Loucy (cell line): ENCODE measurements around the gene IRF1.

ENCODE experiments used
- H2AFZ ChIP-seq: fragments of 200-600 bp; sonication (generic); 2 replicates; pipeline ENCODE4 v1.6.0; 2016; ENCODE audit warnings: antibody characterized with exemption, mild to moderate bottlenecking, low read length, moderate library complexity
- H3F3A ChIP-seq: fragments of 200-600 bp; 2 replicates; pipeline ENCODE4 v1.6.0; 2016; ENCODE audit warnings: antibody characterized with exemption, low read depth, mild to moderate bottlenecking
- H3K27me3 ChIP-seq: fragments of 200-600 bp; sonication (generic); 2 replicates; pipeline ENCODE4 v1.6.1; 2014; ENCODE audit warnings: low read length, mild to moderate bottlenecking; ENCODE audit not compliant: insufficient read depth, poor library complexity, severe bottlenecking
- H3K36me3 ChIP-seq: fragments of 200-600 bp; sonication (generic); 2 replicates; pipeline ENCODE4 v1.6.1; 2016; ENCODE audit warnings: low read length; ENCODE audit not compliant: insufficient read depth
- H3K4me1 ChIP-seq: fragments of 200-600 bp; sonication (generic); 2 replicates; pipeline ENCODE4 v1.5.1; 2014; ENCODE audit warnings: low read length, mild to moderate bottlenecking; ENCODE audit not compliant: insufficient read depth, poor library complexity, severe bottlenecking
- H3K4me2 ChIP-seq: fragments of 200-600 bp; sonication (generic); 2 replicates; pipeline ENCODE4 v1.6.0; 2014; ENCODE audit warnings: antibody characterized with exemption, low read length, low read depth, mild to moderate bottlenecking; ENCODE audit not compliant: poor library complexity, severe bottlenecking
- H3K4me3 ChIP-seq: fragments of 200-600 bp; sonication (generic); 2 replicates; pipeline ENCODE4 v1.5.1; 2014; ENCODE audit warnings: low read length, mild to moderate bottlenecking, mixed read lengths; ENCODE audit not compliant: poor library complexity, severe bottlenecking
- H3K79me2 ChIP-seq: fragments of 200-600 bp; sonication (generic); 2 replicates; pipeline ENCODE4 v1.6.1; 2014; ENCODE audit warnings: low read length; ENCODE audit not compliant: insufficient read depth
- H3K9ac ChIP-seq: fragments of 200-600 bp; sonication (generic); 2 replicates; pipeline ENCODE4 v1.6.0; 2014; ENCODE audit warnings: mild to moderate bottlenecking, low read depth, low read length, moderate library complexity; ENCODE audit not compliant: poor library complexity, severe bottlenecking
- H3K9me2 ChIP-seq: fragments of 200-600 bp; sonication (generic); replicated peaks from 2 replicates; pipeline ENCODE4 v1.6.1; 2016; ENCODE audit warnings: low read depth, low read length, mixed read lengths
- H3K9me3 ChIP-seq: fragments of 200-600 bp; sonication (generic); 2 replicates; pipeline ENCODE4 v1.6.1; 2014; ENCODE audit warnings: mild to moderate bottlenecking, antibody characterized with exemption, low read length, low read depth; ENCODE audit not compliant: insufficient read depth
- H4K20me1 ChIP-seq: fragments of 200-600 bp; sonication (generic); 2 replicates; pipeline ENCODE4 v1.6.0; 2014; ENCODE audit warnings: antibody characterized with exemption, low read length, mild to moderate bottlenecking; ENCODE audit not compliant: insufficient read depth, poor library complexity, severe bottlenecking
- EZH2phosphoT487 ChIP-seq: fragments of 200-600 bp; IDR thresholded peaks from 2 replicates; pipeline ENCODE4 v1.6.1; 2018; ENCODE audit warnings: antibody characterized with exemption, mild to moderate bottlenecking, moderate library complexity, borderline replicate concordance
- TF ChIP-seq, protein P1 (sequence below): fragments of 200-600 bp; sonication (generic); conservative IDR thresholded peaks from 2 replicates; pipeline ENCODE4 v1.5.1; 2014; ENCODE audit warnings: mild to moderate bottlenecking, antibody characterized with exemption, low read length

The IRF1 gene

DNA sequence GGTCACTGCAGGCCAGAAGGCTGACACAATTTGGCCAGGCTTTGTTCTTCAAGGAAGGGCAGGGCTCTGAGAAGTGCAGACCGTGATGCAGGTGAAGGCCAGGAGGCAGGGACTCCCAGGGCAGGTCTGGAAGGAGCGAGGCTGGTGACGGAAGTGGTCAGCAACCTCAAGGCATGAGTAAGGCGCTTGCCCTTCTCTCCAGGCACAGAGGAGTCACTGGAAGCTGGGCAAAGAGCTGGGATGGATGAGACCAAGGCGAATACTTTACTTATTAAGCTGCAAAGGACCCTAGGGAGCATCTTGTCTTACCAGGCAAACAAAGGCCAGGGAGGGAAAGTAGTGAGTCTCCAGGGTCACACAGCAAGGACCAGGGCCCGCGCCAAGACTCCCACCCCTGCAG is 18.6 kb downstream of the IRF1 start:
- Histone ChIP-seq H3K9me3 (no peaks in the 10 kb centered on the region), H3K27me3 (no peaks in the 10 kb centered on the region), H3K36me3 (no peaks in the 10 kb centered on the region), H3K4me2 (no peak overlapping the region), H3K9ac (no peak overlapping the region), H3K4me1 (peaks cover 58% of the 10 kb centered on the region), H3K9me2 (no peaks in the 10 kb centered on the region), H3K79me2 (peaks cover 13% of the 10 kb centered on the region), H3F3A (peaks cover 7% of the 10 kb centered on the region), H2AFZ (no peak overlapping the region), H3K4me3 (no peak overlapping the region), H4K20me1 (no peaks in the 10 kb centered on the region)
- TF ChIP-seq EZH2phosphoT487: no peak
- TF ChIP-seq, protein P1, sequence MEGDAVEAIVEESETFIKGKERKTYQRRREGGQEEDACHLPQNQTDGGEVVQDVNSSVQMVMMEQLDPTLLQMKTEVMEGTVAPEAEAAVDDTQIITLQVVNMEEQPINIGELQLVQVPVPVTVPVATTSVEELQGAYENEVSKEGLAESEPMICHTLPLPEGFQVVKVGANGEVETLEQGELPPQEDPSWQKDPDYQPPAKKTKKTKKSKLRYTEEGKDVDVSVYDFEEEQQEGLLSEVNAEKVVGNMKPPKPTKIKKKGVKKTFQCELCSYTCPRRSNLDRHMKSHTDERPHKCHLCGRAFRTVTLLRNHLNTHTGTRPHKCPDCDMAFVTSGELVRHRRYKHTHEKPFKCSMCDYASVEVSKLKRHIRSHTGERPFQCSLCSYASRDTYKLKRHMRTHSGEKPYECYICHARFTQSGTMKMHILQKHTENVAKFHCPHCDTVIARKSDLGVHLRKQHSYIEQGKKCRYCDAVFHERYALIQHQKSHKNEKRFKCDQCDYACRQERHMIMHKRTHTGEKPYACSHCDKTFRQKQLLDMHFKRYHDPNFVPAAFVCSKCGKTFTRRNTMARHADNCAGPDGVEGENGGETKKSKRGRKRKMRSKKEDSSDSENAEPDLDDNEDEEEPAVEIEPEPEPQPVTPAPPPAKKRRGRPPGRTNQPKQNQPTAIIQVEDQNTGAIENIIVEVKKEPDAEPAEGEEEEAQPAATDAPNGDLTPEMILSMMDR: no peak

DNA sequence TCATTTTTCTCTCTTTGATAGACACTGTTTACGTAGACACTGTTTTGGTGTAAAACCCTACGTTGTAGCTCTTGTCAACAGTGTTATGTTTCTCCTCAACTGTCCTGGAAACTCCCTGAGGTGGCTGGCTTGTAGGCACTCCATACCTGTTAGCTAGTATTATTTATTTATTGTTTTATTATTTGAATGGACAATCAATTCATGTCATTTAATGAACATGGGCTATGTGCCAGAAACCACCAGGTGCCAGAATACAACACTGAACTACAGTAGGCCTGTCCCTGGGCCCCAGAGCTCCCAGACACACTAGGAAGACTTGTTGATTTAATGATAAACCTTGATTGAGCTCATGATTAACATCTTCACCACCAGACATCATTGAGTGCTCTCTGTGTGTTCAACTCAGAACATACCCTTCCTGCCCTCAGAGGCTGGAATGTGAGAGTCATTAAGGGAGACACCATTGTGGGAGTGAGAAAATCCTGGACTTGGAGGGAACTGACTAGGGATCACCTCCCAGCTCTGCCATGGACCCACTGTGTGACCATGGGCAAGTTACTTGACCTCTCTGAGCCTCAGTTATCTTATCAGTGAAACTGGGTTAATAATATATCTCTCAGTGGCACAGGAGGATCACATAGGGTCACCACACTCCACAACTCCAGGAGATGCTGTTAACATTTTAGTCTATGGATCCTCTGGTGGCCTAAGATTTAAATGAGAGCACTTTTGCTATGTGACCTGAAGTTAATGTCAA is 19.2 kb downstream of the IRF1 start:
- Histone ChIP-seq H3F3A (peaks cover 8% of the 10 kb centered on the region), H3K4me3 (no peak overlapping the region), H3K9me2 (no peaks in the 10 kb centered on the region), H2AFZ (no peak overlapping the region), H3K27me3 (no peaks in the 10 kb centered on the region), H3K4me2 (no peak overlapping the region), H3K9me3 (no peaks in the 10 kb centered on the region), H3K9ac (no peak overlapping the region), H3K4me1 (peaks cover 60% of the 10 kb centered on the region), H4K20me1 (no peaks in the 10 kb centered on the region), H3K79me2 (peaks cover 13% of the 10 kb centered on the region), H3K36me3 (no peaks in the 10 kb centered on the region)
- TF ChIP-seq, protein P1: no peak
- no peak for TF ChIP-seq EZH2phosphoT487

DNA sequence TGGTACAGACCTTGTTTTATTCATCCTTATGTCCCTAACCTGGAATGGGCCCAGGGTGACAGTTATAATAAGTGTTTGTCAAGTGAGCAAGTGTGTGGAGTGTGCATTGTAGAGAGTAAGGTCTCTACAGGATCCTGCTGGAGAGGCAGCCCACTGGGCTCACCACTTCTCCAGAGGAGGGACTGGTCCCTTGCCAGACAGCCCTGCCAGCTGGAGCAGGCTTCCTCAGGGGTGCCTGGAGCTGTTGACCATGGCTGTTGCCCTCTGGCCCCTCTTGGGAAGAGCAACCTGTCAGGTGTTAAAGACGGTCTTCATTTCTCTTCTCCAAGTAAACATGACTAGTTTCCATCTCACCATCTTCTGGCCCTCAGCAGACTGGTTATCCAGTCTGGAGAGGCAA is 20.0 kb downstream of the IRF1 start:
- Histone ChIP-seq H3K27me3 (no peaks in the 10 kb centered on the region), H3K4me3 (no peak overlapping the region), H3K9me2 (no peaks in the 10 kb centered on the region), H3K9ac (no peak overlapping the region), H3K79me2 (peaks cover 13% of the 10 kb centered on the region), H3K4me1 (peaks cover 66% of the 10 kb centered on the region), H3F3A (peaks cover 13% of the 10 kb centered on the region), H3K9me3 (no peaks in the 10 kb centered on the region), H2AFZ (no peak overlapping the region), H3K36me3 (no peaks in the 10 kb centered on the region), H4K20me1 (no peaks in the 10 kb centered on the region), H3K4me2 (no peak overlapping the region)
- no peak for TF ChIP-seq EZH2phosphoT487
- TF ChIP-seq, protein P1: no peak
